Measurements from ENCODE around the gene CD22. TPM values are rescaled to one million over a fixed set of nuclear protein-coding genes. Genes with fewer than 3 reads are reported as not detected.
"Not testable (repeated sequence)": the region's sequence is repeated elsewhere in the genome, so short reads cannot be mapped to it uniquely, and the experiment has no call there.

The CD22 gene
- total RNA-seq, 2 experiments from 2014 or later = 0.52 to 0.67 TPM

DNA sequence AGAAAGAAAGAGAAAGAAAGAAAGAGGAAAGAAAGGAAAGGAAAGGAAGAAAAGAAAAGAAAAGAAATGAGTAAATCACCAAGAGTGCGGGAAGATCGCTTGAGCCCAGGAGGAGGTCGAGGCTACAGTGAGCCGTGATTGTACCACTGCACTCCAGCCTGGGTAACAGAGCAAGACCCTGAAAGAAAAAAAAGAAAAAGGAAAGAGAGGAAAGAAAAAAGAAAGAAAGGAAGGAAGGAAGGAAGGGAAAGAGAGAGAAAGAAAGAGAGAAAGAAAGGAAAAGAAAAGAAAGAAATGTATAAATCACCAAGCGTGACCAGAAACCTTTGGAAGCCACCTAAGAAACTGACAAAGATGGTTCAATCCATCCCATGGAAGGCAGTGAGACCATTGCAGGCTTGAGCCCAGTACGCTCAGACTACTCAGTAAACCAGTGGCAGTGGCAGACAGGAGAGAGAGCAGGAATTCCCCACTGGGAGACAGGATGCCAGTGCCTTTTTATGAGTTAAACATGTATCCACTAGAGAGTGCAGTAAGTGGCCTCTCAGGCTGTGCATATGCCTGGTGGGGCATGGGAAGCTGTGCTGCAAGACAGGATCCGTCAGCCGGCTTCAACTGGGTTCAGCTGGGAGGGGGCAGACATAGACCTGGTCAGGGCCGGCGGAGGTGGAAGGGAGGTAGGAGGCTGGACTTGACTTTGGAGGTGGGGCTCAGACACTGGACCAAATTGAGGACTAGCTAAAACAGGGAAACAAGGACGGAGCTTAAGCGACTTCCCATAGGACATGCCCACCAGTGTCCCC is 46.7 kb downstream of the CD22 start:
- Mint-ChIP-seq H3K27ac (no peak overlapping the region), H3K27me3 (peaks cover 15% of the 10 kb centered on the region), H3K9me3 (peaks cover 5% of the 10 kb centered on the region), H3K4me1 (ENCODE audit: low read depth) (no peaks in the 10 kb centered on the region), H3K36me3 (ENCODE audit: low read depth) (no peaks in the 10 kb centered on the region), H3K4me3 (no peak overlapping the region)
- Histone ChIP-seq H3K27ac (ENCODE audit: low read depth in 1 of 2, low read length in 2 of 2) (no peak overlapping the region), H3K4me3 (ENCODE audit: low read length) (no peak overlapping the region), H3K9me3 (ENCODE audit: control insufficient read depth in 1 of 2, insufficient read depth in 1 of 2, low read length in 2 of 2) (no peaks in the 10 kb centered on the region), H3K27me3 (ENCODE audit: control insufficient read depth in 1 of 2, insufficient read depth in 2 of 2, low read length in 2 of 2) (no peaks in the 10 kb centered on the region), H3K36me3 (ENCODE audit: insufficient read depth, low read length) (no peaks in the 10 kb centered on the region), H3K4me1 (ENCODE audit: insufficient read depth, low read length) (no peaks in the 10 kb centered on the region)
- TF ChIP-seq, protein P1, sequence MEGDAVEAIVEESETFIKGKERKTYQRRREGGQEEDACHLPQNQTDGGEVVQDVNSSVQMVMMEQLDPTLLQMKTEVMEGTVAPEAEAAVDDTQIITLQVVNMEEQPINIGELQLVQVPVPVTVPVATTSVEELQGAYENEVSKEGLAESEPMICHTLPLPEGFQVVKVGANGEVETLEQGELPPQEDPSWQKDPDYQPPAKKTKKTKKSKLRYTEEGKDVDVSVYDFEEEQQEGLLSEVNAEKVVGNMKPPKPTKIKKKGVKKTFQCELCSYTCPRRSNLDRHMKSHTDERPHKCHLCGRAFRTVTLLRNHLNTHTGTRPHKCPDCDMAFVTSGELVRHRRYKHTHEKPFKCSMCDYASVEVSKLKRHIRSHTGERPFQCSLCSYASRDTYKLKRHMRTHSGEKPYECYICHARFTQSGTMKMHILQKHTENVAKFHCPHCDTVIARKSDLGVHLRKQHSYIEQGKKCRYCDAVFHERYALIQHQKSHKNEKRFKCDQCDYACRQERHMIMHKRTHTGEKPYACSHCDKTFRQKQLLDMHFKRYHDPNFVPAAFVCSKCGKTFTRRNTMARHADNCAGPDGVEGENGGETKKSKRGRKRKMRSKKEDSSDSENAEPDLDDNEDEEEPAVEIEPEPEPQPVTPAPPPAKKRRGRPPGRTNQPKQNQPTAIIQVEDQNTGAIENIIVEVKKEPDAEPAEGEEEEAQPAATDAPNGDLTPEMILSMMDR (IDR thresholded peaks at IDR 0.05) = no peak
- intact Hi-C loops (cut with DNase I, micrococcal nuclease) = no loop called here
- ATAC-seq (ENCODE audit: poor library complexity) = no peak
- ChIA-PET POLR2A (no interaction called here), CTCF (no interaction called here)
- DNase-seq = no peak

DNA sequence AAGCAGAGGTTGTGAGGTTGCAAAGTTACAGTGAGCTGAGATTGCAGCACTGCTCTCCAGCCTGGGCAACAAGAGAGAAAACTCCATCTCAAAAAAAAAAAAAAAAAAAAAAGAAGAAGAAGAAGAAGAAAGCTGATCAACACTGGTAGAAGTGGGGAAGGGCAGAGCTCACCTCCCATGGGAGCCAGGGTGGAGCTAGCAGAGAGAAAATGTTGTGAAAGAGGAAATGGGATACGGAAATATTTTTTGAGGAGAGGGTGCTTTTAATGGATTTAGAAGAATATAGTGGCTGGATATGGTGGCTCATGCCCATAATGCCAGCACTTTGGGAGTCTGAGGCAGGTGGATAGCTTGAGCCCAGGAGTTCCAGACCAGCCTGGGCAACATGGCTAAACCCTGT is 48.7 kb downstream of the CD22 start:
- ATAC-seq (ENCODE audit: poor library complexity) = no peak
- Mint-ChIP-seq H3K4me1 (ENCODE audit: low read depth) (no peaks in the 10 kb centered on the region), H3K36me3 (ENCODE audit: low read depth) (no peaks in the 10 kb centered on the region), H3K9me3 (peaks cover 5% of the 10 kb centered on the region), H3K4me3 (no peak overlapping the region), H3K27ac (no peak overlapping the region), H3K27me3 (peaks cover 20% of the 10 kb centered on the region)
- DNase-seq = no peak
- Histone ChIP-seq H3K9me3 (ENCODE audit: control insufficient read depth in 1 of 2, insufficient read depth in 1 of 2, low read length in 2 of 2) (no peaks in the 10 kb centered on the region), H3K36me3 (ENCODE audit: insufficient read depth, low read length) (no peaks in the 10 kb centered on the region), H3K4me1 (ENCODE audit: insufficient read depth, low read length) (no peaks in the 10 kb centered on the region), H3K4me3 (ENCODE audit: low read length) (no peak overlapping the region), H3K27me3 (ENCODE audit: control insufficient read depth in 1 of 2, insufficient read depth in 2 of 2, low read length in 2 of 2) (no peaks in the 10 kb centered on the region), H3K27ac (ENCODE audit: low read depth in 1 of 2, low read length in 2 of 2) (no peak overlapping the region)
- ChIA-PET CTCF (no interaction called here), POLR2A (no interaction called here)
- TF ChIP-seq, protein P1 (IDR thresholded peaks at IDR 0.05) = no peak
- intact Hi-C loops (cut with DNase I, micrococcal nuclease) = no loop called here

DNA sequence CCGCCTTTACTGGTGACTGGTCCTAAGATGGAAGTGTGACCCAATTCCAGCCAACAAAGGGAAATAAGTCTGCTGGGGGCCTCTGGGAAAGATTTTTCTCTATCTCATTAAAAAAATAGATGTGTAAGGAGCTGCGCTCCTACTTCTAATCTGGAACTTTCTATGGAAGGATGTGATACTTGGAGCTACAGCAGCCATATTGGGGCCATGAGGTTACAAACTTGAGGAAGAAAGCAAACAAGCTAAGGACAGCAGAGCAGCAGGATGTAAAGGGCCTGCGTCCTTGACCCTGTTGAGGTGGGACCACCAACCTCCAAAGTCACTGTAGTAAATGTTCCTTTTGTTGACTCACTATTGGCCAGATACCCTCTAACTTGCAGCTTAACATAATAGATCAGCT is 49.4 kb downstream of the CD22 start:
- Mint-ChIP-seq H3K4me3 (no peak overlapping the region), H3K27me3 (peaks cover 23% of the 10 kb centered on the region), H3K36me3 (ENCODE audit: low read depth) (no peaks in the 10 kb centered on the region), H3K27ac (no peak overlapping the region), H3K9me3 (peaks cover 5% of the 10 kb centered on the region), H3K4me1 (ENCODE audit: low read depth) (no peaks in the 10 kb centered on the region)
- H3K27ac ChIP-seq (ENCODE audit: low read depth in 1 of 2, low read length in 2 of 2) = no peak overlapping the region
- H3K4me3 ChIP-seq (ENCODE audit: low read length) = no peak overlapping the region
- H3K4me1 ChIP-seq (ENCODE audit: insufficient read depth, low read length) = no peaks in the 10 kb centered on the region
- ChIA-PET POLR2A (no interaction called here), CTCF (no interaction called here)
- intact Hi-C loops (cut with DNase I, micrococcal nuclease) = no loop called here
- DNase-seq (no peak), ATAC-seq (ENCODE audit: poor library complexity) (no peak)
- H3K27me3 ChIP-seq (ENCODE audit: control insufficient read depth in 1 of 2, insufficient read depth in 2 of 2, low read length in 2 of 2) = no peaks in the 10 kb centered on the region
- TF ChIP-seq, protein P1 (IDR thresholded peaks at IDR 0.05) = no peak
- no peaks in the 10 kb centered on the region for H3K36me3 ChIP-seq (ENCODE audit: insufficient read depth, low read length)
- H3K9me3 ChIP-seq (ENCODE audit: control insufficient read depth in 1 of 2, insufficient read depth in 1 of 2, low read length in 2 of 2) = no peaks in the 10 kb centered on the region

DNA sequence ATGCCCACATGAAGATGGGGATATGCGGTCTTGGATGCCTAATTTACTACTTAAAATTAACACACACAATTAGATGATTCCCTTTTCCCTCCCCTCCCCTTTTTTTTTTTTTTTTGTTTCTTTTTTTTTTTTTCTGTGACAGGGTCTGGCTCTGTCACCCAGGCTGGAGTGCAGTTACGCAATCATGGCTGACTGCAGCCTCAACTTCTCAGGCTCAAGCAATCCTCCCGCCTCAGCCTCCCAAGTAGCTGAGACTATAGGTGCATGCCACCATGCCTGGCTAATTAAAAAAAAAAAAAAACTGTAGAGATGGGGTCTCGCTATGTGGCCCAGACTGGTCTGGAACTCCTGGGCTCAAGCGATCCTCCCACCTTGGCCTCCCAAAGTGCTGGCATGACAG is 50.6 kb downstream of the CD22 start:
- H3K4me3 ChIP-seq (ENCODE audit: low read length); CTCF ChIA-PET; H3K9me3 ChIP-seq (ENCODE audit: control insufficient read depth in 1 of 2, insufficient read depth in 1 of 2, low read length in 2 of 2); intact Hi-C loops (cut with DNase I, micrococcal nuclease); H3K27ac ChIP-seq (ENCODE audit: low read depth in 1 of 2, low read length in 2 of 2); H3K9me3 Mint-ChIP-seq; H3K27ac Mint-ChIP-seq; H3K4me1 ChIP-seq (ENCODE audit: insufficient read depth, low read length); H3K4me3 Mint-ChIP-seq; H3K27me3 ChIP-seq (ENCODE audit: control insufficient read depth in 1 of 2, insufficient read depth in 2 of 2, low read length in 2 of 2); H3K36me3 Mint-ChIP-seq (ENCODE audit: low read depth); POLR2A ChIA-PET; H3K36me3 ChIP-seq (ENCODE audit: insufficient read depth, low read length); DNase-seq; ATAC-seq (ENCODE audit: poor library complexity); H3K4me1 Mint-ChIP-seq (ENCODE audit: low read depth): not testable (repeated sequence)
- peaks cover 20% of the 10 kb centered on the region for H3K27me3 Mint-ChIP-seq

Measured in CD4-positive, alpha-beta T cell (primary cell).